Erythroblast (primary cell): ENCODE data around the gene OTOP3.

Experiments used
- GATA1 ChIP-seq: IDR thresholded peaks from 2 replicates; pipeline ENCODE4 v1.6.1; 2011; ENCODE audit warnings: low read depth, mild to moderate bottlenecking, control low read depth, low read length, moderate library complexity
- POLR2A ChIP-seq: IDR thresholded peaks from 2 replicates; pipeline ENCODE4 v1.6.1; 2011; ENCODE audit warnings: mild to moderate bottlenecking, low read length

DNA sequence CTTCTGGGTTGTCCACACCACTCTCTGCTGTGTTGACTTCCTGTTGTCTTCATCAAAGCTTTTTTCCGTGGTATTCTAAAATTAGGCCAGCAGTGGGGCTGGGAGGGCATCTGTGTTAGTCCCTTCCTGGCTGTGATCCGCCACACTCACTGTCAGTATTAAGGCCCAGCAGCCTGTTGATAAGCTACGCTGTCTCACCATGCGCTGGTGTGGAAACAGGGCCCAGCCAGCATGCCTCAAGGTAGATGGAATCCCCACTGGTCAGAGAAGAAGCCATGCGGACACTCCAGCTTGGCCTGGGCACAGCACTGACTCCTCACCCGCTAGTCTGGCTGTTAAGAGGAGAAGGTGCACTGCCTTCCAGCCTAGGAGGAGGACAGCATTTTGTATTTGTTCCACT lies 63.1 kb downstream of the OTOP3 start:
- TF ChIP-seq POLR2A (no peak), GATA1 (no peak)
